ENCODE data around the gene CEP41.

CEP41 gene

GRCh38 chr7:130352194-130353074 is 88.4 kb downstream of the CEP41 start:
- WGBS (ENCODE audit: insufficient coverage, insufficient read length): no CpG with 5 or more reads among the region's 20 CpGs
- Histone ChIP-seq H3K4me3 (ENCODE audit: low read length) (no peak overlapping the region), H3K9me3 (ENCODE audit: control insufficient read depth, insufficient read depth, low read length) (no peaks in the 10 kb centered on the region), H3K36me3 (ENCODE audit: control insufficient read depth, insufficient read depth, low read length) (no peaks in the 10 kb centered on the region), H3K4me1 (ENCODE audit: control insufficient read depth, insufficient read depth, low read length) (peaks cover 13% of the 10 kb centered on the region), H3K27ac (ENCODE audit: low read length) (no peak overlapping the region), H3K27me3 (ENCODE audit: control insufficient read depth, insufficient read depth, low read length) (no peaks in the 10 kb centered on the region)
- DNase-seq (ENCODE audit: low read depth, low spot score): no peak

DNA sequence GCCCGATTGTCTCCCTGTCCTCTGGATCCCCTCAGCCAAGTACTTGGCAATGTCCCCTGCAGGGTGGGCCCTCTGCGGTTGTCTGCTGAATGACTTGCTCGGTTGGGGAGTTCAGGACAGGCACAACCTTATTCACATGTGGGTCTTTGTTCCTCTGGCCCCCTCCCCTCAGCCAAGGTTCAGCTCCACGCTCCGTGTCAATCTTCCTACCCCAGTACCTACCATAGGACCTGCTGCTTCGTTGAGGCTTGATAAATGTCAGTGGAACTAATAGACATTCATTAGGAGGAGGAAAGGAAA is 89.1 kb downstream of the CEP41 start:
- WGBS (ENCODE audit: insufficient coverage, insufficient read length): no CpG with 5 or more reads among the region's 6 CpGs
- Histone ChIP-seq H3K27ac (ENCODE audit: low read length) (no peak overlapping the region), H3K36me3 (ENCODE audit: control insufficient read depth, insufficient read depth, low read length) (no peaks in the 10 kb centered on the region), H3K4me1 (ENCODE audit: control insufficient read depth, insufficient read depth, low read length) (peaks cover 12% of the 10 kb centered on the region), H3K9me3 (ENCODE audit: control insufficient read depth, insufficient read depth, low read length) (no peaks in the 10 kb centered on the region), H3K4me3 (ENCODE audit: low read length) (no peak overlapping the region), H3K27me3 (ENCODE audit: control insufficient read depth, insufficient read depth, low read length) (no peaks in the 10 kb centered on the region)
- no peak for DNase-seq (ENCODE audit: low read depth, low spot score)

- DNase-seq (ENCODE audit: low read depth, low spot score): no peak
- Histone ChIP-seq H3K36me3 (ENCODE audit: control insufficient read depth, insufficient read depth, low read length) (no peaks in the 10 kb centered on the region), H3K9me3 (ENCODE audit: control insufficient read depth, insufficient read depth, low read length) (no peaks in the 10 kb centered on the region), H3K4me3 (ENCODE audit: low read length) (no peak overlapping the region), H3K4me1 (ENCODE audit: control insufficient read depth, insufficient read depth, low read length) (peaks cover 9% of the 10 kb centered on the region), H3K27ac (ENCODE audit: low read length) (no peak overlapping the region), H3K27me3 (ENCODE audit: control insufficient read depth, insufficient read depth, low read length) (no peaks in the 10 kb centered on the region)
- no CpG with 5 or more reads among the region's 20 CpGs for WGBS (ENCODE audit: insufficient coverage, insufficient read length)
These were observed 89.6 kb downstream of the CEP41 start for GRCh38 chr7:130350945-130351790.

GRCh38 chr7:130349911-130350782 is 90.7 kb downstream of the CEP41 start:
- Histone ChIP-seq H3K4me1 (ENCODE audit: control insufficient read depth, insufficient read depth, low read length) (peaks cover 5% of the 10 kb centered on the region; the same call in 1 of the 2 replicates), H3K9me3 (ENCODE audit: control insufficient read depth, insufficient read depth, low read length) (no peaks in the 10 kb centered on the region), H3K4me3 (ENCODE audit: low read length) (no peak overlapping the region), H3K27ac (ENCODE audit: low read length) (no peak overlapping the region), H3K27me3 (ENCODE audit: control insufficient read depth, insufficient read depth, low read length) (no peaks in the 10 kb centered on the region), H3K36me3 (ENCODE audit: control insufficient read depth, insufficient read depth, low read length) (no peaks in the 10 kb centered on the region)
- DNase-seq (ENCODE audit: low read depth, low spot score): no peak
- no CpG with 5 or more reads among the region's 16 CpGs for WGBS (ENCODE audit: insufficient coverage, insufficient read length)

DNA sequence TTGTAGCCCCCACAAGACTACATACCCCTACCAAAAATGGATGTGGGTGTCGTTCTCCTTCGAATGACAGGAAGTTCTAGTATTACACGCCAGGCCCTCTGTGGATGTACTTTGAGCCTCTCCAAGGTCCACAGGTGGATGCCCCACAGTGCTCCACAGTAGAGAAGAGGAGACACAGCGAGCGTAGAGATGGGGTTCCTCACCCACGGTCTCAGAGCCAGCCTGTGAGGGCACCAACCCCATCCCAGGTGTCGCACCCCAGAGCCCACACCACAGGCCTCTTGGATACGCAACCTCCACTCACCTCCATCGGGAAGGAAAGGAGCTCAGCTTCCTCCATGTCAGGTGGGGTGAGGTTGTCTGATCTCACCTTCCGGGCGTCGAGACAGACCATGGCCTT is 93.9 kb downstream of the CEP41 start:
- Histone ChIP-seq H3K4me1 (ENCODE audit: control insufficient read depth, insufficient read depth, low read length) (peaks cover 5% of the 10 kb centered on the region; the same call in 1 of the 2 replicates), H3K27ac (ENCODE audit: low read length) (no peak overlapping the region), H3K36me3 (ENCODE audit: control insufficient read depth, insufficient read depth, low read length) (no peaks in the 10 kb centered on the region), H3K9me3 (ENCODE audit: control insufficient read depth, insufficient read depth, low read length) (no peaks in the 10 kb centered on the region), H3K27me3 (ENCODE audit: control insufficient read depth, insufficient read depth, low read length) (no peaks in the 10 kb centered on the region), H3K4me3 (ENCODE audit: low read length) (no peak overlapping the region)
- no CpG with 5 or more reads among the region's 12 CpGs for whole genome bisulfite sequencing (ENCODE audit: insufficient coverage, insufficient read length)
- DNase-seq (ENCODE audit: low read depth, low spot score): no peak

GRCh38 chr7:130346177-130346905 is 94.5 kb downstream of the CEP41 start:
- DNase-seq (ENCODE audit: low read depth, low spot score): no peak
- no CpG with 5 or more reads among the region's 10 CpGs for WGBS (ENCODE audit: insufficient coverage, insufficient read length)
- Histone ChIP-seq H3K27ac (ENCODE audit: low read length) (no peak overlapping the region), H3K4me3 (ENCODE audit: low read length) (no peak overlapping the region), H3K9me3 (ENCODE audit: control insufficient read depth, insufficient read depth, low read length) (no peaks in the 10 kb centered on the region), H3K27me3 (ENCODE audit: control insufficient read depth, insufficient read depth, low read length) (no peaks in the 10 kb centered on the region), H3K4me1 (ENCODE audit: control insufficient read depth, insufficient read depth, low read length) (no peaks in the 10 kb centered on the region), H3K36me3 (ENCODE audit: control insufficient read depth, insufficient read depth, low read length) (no peaks in the 10 kb centered on the region)

GRCh38 chr7:130345725-130346124 is 95.1 kb downstream of the CEP41 start:
- Histone ChIP-seq H3K27me3 (ENCODE audit: control insufficient read depth, insufficient read depth, low read length) (no peaks in the 10 kb centered on the region), H3K9me3 (ENCODE audit: control insufficient read depth, insufficient read depth, low read length) (no peaks in the 10 kb centered on the region), H3K27ac (ENCODE audit: low read length) (no peak overlapping the region), H3K4me3 (ENCODE audit: low read length) (no peak overlapping the region), H3K36me3 (ENCODE audit: control insufficient read depth, insufficient read depth, low read length) (no peaks in the 10 kb centered on the region), H3K4me1 (ENCODE audit: control insufficient read depth, insufficient read depth, low read length) (no peaks in the 10 kb centered on the region)
- WGBS (ENCODE audit: insufficient coverage, insufficient read length): no CpG with 5 or more reads among the region's 5 CpGs
- no peak for DNase-seq (ENCODE audit: low read depth, low spot score)

- no peaks in the 10 kb centered on the region for H3K4me1 ChIP-seq (ENCODE audit: control insufficient read depth, insufficient read depth, low read length)
- DNase-seq (ENCODE audit: low read depth, low spot score): no peak
- H3K36me3 ChIP-seq (ENCODE audit: control insufficient read depth, insufficient read depth, low read length): no peaks in the 10 kb centered on the region
- no CpG with 5 or more reads among the region's 8 CpGs for WGBS (ENCODE audit: insufficient coverage, insufficient read length)
- no peak overlapping the region for H3K27ac ChIP-seq (ENCODE audit: low read length)
- H3K4me3 ChIP-seq (ENCODE audit: low read length): no peak overlapping the region
- no peaks in the 10 kb centered on the region for H3K9me3 ChIP-seq (ENCODE audit: control insufficient read depth, insufficient read depth, low read length)
- H3K27me3 ChIP-seq (ENCODE audit: control insufficient read depth, insufficient read depth, low read length): no peaks in the 10 kb centered on the region
These were observed 95.7 kb downstream of the CEP41 start for GRCh38 chr7:130345136-130345535.

- WGBS (ENCODE audit: insufficient coverage, insufficient read length): no CpG with 5 or more reads among the region's 5 CpGs
- Histone ChIP-seq H3K9me3 (ENCODE audit: control insufficient read depth, insufficient read depth, low read length) (no peaks in the 10 kb centered on the region), H3K4me3 (ENCODE audit: low read length) (no peak within 1 kb of the TSS)
These were observed 96.4 kb downstream of the CEP41 start, which contains the start of gene CPA5 for GRCh38 chr7:130344271-130344866. TSS of gene CPA5 (plus strand) at chr7:130344816. CDS start at chr7:130346486, 1,670 bp downstream.

More at GRCh38 chr7:130344271-130344866, 96.4 kb downstream of the CEP41 start, which contains the start of gene CPA5:
- Histone ChIP-seq H3K36me3 (ENCODE audit: control insufficient read depth, insufficient read depth, low read length) (no peaks in the 10 kb centered on the region), H3K27me3 (ENCODE audit: control insufficient read depth, insufficient read depth, low read length) (no peaks in the 10 kb centered on the region), H3K27ac (ENCODE audit: low read length) (no peak within 1 kb of the TSS), H3K4me1 (ENCODE audit: control insufficient read depth, insufficient read depth, low read length) (no peaks in the 10 kb centered on the region)
- DNase-seq (ENCODE audit: low read depth, low spot score): no peak

All from iPS DF 6.9 (cell line).